ENCODE data around the gene MICA.

MICA gene

DNA sequence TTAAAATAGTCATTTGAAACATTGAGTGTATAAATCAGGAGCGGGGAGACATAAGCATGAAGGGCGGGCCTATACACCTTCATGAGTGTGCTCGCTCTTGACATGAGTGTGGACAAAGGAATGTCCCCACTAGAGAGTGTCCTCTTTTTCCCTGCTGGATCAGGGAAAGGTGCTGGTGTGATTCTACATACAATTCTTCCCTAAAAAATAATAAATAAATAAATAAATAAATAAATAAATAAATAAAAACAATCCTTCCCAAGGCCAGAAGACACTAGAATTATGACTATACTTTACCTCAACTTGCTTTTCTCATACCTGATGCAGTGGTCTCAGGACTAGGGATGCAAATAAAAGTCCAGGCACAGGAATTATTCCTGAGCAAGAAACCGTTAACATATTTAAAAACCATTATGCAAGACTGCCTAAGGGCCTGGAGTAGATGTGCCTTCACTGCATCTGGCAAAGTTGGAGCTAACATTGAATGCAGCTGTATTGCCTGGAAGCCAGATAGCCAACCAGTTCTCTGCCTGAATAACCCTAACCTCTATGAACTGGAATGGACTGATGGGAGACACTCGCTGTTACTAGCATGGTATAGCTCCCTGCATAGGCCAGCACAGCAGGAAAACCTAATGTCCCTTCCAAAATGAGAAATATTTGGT is 57.1 kb downstream of the MICA start:
- DNase-seq (ENCODE audit: low read depth in 2 of 2) = no peak

DNA sequence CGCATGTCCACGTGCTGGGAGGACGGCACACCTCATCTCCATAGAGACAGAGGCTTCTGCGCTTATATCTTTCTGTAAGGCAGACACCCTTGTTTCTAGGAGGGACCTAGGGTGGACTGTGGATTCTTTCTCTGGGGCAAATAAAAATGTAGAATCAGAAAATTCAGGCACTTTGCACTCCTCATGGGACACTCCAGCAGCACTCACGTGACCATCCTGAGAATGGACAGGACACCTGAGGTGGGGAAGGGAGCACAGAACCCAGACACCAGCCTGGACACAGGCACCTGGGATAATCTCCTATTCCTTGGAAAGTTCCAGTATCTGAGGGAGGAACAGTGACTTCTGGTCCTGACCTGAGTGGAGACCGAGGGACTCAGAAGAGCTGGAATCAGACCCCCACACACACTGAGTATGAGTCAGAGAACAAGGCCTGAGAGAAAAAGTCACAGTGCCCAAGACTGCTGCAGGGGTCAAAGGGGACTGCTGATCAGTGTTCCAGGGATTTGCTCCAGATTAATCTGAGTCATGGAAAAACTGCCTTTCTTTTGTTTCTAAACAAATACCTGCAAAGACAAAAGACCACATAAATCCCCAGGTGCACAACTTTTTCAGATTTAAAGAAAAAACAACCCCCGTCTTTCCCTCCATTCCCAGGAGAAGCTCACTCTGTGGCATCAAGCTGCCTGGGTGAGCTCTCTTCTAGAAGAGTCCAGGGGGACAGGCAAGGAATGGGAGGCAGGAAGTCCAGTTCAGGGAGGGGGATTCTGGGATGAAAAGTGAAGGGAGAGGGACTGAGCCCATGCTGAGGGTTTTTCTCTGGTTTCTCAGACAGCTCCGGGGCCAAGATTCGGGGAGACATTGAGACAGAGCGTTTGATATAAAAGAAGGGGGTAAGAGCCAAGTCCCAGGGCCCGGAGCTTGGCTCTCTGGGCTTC is 58.9 kb downstream of the MICA start:
- no peak for DNase-seq (ENCODE audit: low read depth in 2 of 2)

DNA sequence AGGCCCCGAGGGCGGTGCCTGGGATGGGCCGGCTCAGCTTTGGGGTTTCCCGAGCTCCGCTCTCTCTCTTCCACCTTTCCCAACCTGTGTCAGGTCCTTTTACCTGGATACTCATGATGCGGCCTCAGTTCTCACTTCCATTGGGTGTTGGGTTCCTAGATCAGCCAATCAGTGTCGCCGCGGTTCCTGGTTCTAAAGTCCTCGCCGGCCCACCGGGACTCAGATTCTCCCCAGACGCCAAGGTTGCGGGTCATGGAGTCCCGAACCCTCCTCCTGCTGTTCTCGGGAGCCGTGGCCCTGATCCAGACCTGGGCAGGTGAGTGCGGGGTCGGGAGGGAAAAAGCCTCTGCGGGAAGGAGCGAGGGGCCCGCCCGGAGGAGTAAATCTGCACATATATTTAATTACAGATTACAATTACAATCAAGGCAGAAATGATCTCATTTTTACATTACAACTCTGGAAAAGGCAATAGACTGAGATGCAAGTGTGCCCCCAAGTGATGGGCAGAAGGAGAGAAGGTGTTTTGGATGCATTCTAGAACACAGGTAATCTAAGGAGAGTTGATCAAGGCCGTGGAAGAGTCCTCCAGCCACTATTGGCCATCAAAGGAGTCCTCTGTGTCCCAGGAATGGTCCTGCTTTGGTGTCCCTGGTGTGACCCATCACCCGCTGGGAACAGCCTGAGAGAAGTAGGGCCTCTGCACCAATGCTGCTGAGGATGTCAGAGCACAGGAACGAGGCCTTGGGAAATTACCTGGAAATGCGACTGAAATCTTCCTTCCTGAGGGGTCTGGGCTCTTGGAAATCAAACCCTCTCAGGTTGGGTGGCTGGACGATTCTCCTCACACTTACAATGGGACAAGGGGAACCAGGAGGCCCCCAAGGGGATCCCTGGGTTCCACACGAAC is 59.8 kb downstream of the MICA start:
- peak; percentile 75 to 76 for DNase-seq (ENCODE audit: low read depth in 2 of 2)

DNA sequence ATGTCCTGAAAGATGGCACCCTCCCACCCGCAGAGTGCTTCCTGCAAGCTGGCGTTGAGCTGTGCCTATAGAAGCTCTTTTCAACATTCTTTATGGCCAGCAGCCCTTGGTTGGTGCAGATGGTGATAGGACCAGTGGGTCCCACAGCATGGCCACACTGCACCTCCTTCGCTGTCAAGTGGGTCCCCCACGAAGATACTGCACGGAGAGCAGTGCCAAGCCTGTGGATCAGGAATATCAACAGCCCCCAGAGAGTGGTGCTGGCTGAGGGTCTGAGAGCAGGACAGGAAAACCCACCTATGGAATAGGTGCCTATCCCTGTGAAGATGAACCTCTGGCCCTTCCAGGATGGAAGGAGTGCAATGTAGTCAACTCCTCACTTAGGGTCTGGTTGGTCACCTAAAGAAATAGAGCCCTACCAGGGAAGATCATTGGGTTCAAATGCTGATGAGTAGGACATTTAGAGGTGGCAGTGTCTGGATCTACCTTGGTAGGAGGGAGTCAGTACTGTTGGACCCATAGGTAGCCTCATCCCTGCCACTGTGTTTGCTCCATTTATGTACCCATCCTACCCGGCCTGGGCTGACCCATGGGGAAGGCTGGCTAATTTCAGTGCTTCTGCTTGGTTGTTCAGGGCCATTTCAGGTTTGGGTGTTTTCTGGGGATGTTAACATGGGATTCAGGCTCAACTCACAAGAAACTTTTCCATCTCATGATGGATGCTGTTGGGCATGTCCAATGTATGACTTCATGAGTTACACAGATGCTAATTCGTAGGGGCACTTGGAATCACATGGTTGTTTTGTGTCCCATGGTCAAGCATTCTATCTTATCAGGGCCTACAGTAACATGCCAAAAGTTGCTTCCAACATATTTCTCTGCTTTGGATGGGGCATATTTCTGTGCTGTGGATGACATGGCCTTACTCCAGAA is 61.1 kb downstream of the MICA start:
- no peak for DNase-seq (ENCODE audit: low read depth in 2 of 2)

Data from stimulated activated CD4-positive, alpha-beta T cell treated with anti-CD3 and anti-CD28 coated beads, Interleukin-1b, Interleukin-23, amount 100 ng/mL, for 1 hour (primary cell).